ENCODE data around the gene HLA-C. TPM values are rescaled to one million over a fixed set of nuclear protein-coding genes. Genes with fewer than 3 reads are reported as not detected.

Gene HLA-C
- total RNA-seq, 2 experiments from 2014 or later, result 333 to 404 TPM

GRCh38 chr6:31293343-31293742, 21.5 kb upstream of the HLA-C start:
- no peaks in the 10 kb centered on the region for H3K4me1 ChIP-seq (ENCODE audit: insufficient read depth, low read length, poor library complexity, severe bottlenecking)
- no peaks in the 10 kb centered on the region for H3K9me3 ChIP-seq (ENCODE audit: low read length)
- H2AFZ ChIP-seq (ENCODE audit: low read length), result no peak overlapping the region
- no peaks in the 10 kb centered on the region for H3K9me2 ChIP-seq (ENCODE audit: insufficient read depth, low read length)
- no peaks in the 10 kb centered on the region for H4K20me1 ChIP-seq (ENCODE audit: insufficient read depth, low read length)
- TF ChIP-seq EZH2phosphoT487 (IDR thresholded peaks at IDR 0.05; ENCODE audit: borderline replicate concordance, low read depth, low read length), result no peak
- TF ChIP-seq CTCF (conservative IDR thresholded peaks at IDR 0.05; ENCODE audit: low read length), result no peak
- ChIA-PET CTCF (ENCODE audit: unreplicated experiment) (no interaction called here), POLR2A (interaction anchor here (0.5 kb wide), 1 partner anchor 42 kb away, joined by 3 read pairs; no protein-coding TSS in a partner anchor)
- H3K27ac ChIP-seq (ENCODE audit: low read depth, low read length, poor library complexity, severe bottlenecking), result no peak overlapping the region
- no TSS peak for BruUV-seq (replicated peaks)
- no peak for DNase-seq (ENCODE audit: low spot score)
- H3K4me2 ChIP-seq (ENCODE audit: low read length), result no peak overlapping the region
- no peaks in the 10 kb centered on the region for H3K79me2 ChIP-seq (ENCODE audit: insufficient read depth, low read depth, low read length)
- intact Hi-C loops (cut with micrococcal nuclease; ENCODE audit: unreplicated experiment), result no loop called here
- H3K36me3 ChIP-seq (ENCODE audit: insufficient read depth, low read length), result no peaks in the 10 kb centered on the region
- no peak overlapping the region for H3K4me3 ChIP-seq (ENCODE audit: low read depth, low read length, poor library complexity, severe bottlenecking)

- TF ChIP-seq EZH2phosphoT487 (IDR thresholded peaks at IDR 0.05; ENCODE audit: borderline replicate concordance, low read depth, low read length), result no peak
- TF ChIP-seq CTCF (conservative IDR thresholded peaks at IDR 0.05; ENCODE audit: low read length), result no peak
- Histone ChIP-seq H3K27ac (ENCODE audit: low read depth, low read length, poor library complexity, severe bottlenecking) (no peak overlapping the region), H2AFZ (ENCODE audit: low read length) (no peak overlapping the region; the same call in 1 of the 2 replicates), H3K9me3 (ENCODE audit: low read length) (no peaks in the 10 kb centered on the region), H4K20me1 (ENCODE audit: insufficient read depth, low read length) (no peaks in the 10 kb centered on the region), H3K4me1 (ENCODE audit: insufficient read depth, low read length, poor library complexity, severe bottlenecking) (no peaks in the 10 kb centered on the region), H3K4me3 (ENCODE audit: low read depth, low read length, poor library complexity, severe bottlenecking) (no peak overlapping the region), H3K9me2 (ENCODE audit: insufficient read depth, low read length) (no peaks in the 10 kb centered on the region), H3K36me3 (ENCODE audit: insufficient read depth, low read length) (no peaks in the 10 kb centered on the region), H3K4me2 (ENCODE audit: low read length) (no peak overlapping the region), H3K79me2 (ENCODE audit: insufficient read depth, low read depth, low read length) (no peaks in the 10 kb centered on the region)
- ChIA-PET CTCF (ENCODE audit: unreplicated experiment) (no interaction called here), POLR2A (interaction anchor here (0.6 kb wide), 1 partner anchor 10 kb away, joined by 3 read pairs; no protein-coding TSS in a partner anchor)
- no TSS peak for BruUV-seq (replicated peaks)
- intact Hi-C loops (cut with micrococcal nuclease; ENCODE audit: unreplicated experiment), result no loop called here
- no peak for DNase-seq (ENCODE audit: low spot score)
Observed at GRCh38 chr6:31289788-31290187, 17.9 kb upstream of the HLA-C start.

GRCh38 chr6:31287619-31288018, 15.7 kb upstream of the HLA-C start:
- BruUV-seq (replicated peaks), result no TSS peak
- Histone ChIP-seq H3K36me3 (ENCODE audit: insufficient read depth, low read length) (no peaks in the 10 kb centered on the region), H3K9me2 (ENCODE audit: insufficient read depth, low read length) (no peaks in the 10 kb centered on the region), H3K9me3 (ENCODE audit: low read length) (no peaks in the 10 kb centered on the region), H3K4me2 (ENCODE audit: low read length) (no peak overlapping the region), H3K79me2 (ENCODE audit: insufficient read depth, low read depth, low read length) (no peaks in the 10 kb centered on the region), H3K4me3 (ENCODE audit: low read depth, low read length, poor library complexity, severe bottlenecking) (no peak overlapping the region), H2AFZ (ENCODE audit: low read length) (no peak overlapping the region), H3K27ac (ENCODE audit: low read depth, low read length, poor library complexity, severe bottlenecking) (no peak overlapping the region), H4K20me1 (ENCODE audit: insufficient read depth, low read length) (no peaks in the 10 kb centered on the region), H3K4me1 (ENCODE audit: insufficient read depth, low read length, poor library complexity, severe bottlenecking) (no peaks in the 10 kb centered on the region)
- intact Hi-C loops (cut with micrococcal nuclease; ENCODE audit: unreplicated experiment), result no loop called here
- ChIA-PET POLR2A (no interaction called here), CTCF (ENCODE audit: unreplicated experiment) (no interaction called here)
- DNase-seq (ENCODE audit: low spot score), result no peak
- no peak for TF ChIP-seq CTCF (conservative IDR thresholded peaks at IDR 0.05; ENCODE audit: low read length)
- no peak for TF ChIP-seq EZH2phosphoT487 (IDR thresholded peaks at IDR 0.05; ENCODE audit: borderline replicate concordance, low read depth, low read length)

Measured in OCI-LY7 (cell line).